HG03097 (cell line): ENCODE measurements around the gene SGCB.

ENCODE experiments used
- ATAC-seq: cut with Tn5 transposase; IDR thresholded peaks from one replicate; pipeline ENCODE4 v1.9.1; 2021; ENCODE audit not compliant: unreplicated experiment, low FRiP score

The SGCB gene

GRCh38 chr4:52028970-52029369 is 9.1 kb downstream of the SGCB start:
- no peak for ATAC-seq

- no peak for ATAC-seq
These were observed 18.0 kb downstream of the SGCB start, which contains the start of gene LRRC66 for GRCh38 chr4:52019936-52020657. LRRC66 (minus strand) TSS chr4:52020363; CDS start chr4:52017613, 2,750 bp downstream.

- ATAC-seq, result no peak
These were observed 20.3 kb downstream of the SGCB start for GRCh38 chr4:52017814-52018213.

- no peak for ATAC-seq
These were observed 21.1 kb downstream of the SGCB start for GRCh38 chr4:52016981-52017380.

- ATAC-seq, result no peak
These were observed 22.7 kb downstream of the SGCB start for GRCh38 chr4:52015366-52015765.

- no peak for ATAC-seq
These were observed 23.2 kb downstream of the SGCB start for GRCh38 chr4:52014903-52015302.

- no peak for ATAC-seq
These were observed 25.4 kb downstream of the SGCB start for GRCh38 chr4:52012651-52013050.

GRCh38 chr4:52010986-52011385 is 27.1 kb downstream of the SGCB start:
- ATAC-seq, result no peak

GRCh38 chr4:52006887-52007286 is 31.2 kb downstream of the SGCB start:
- no peak for ATAC-seq

GRCh38 chr4:52005604-52006273 is 32.4 kb downstream of the SGCB start:
- ATAC-seq, result no peak

- no peak for ATAC-seq
These were observed 33.7 kb downstream of the SGCB start for GRCh38 chr4:52004414-52004813.

GRCh38 chr4:52001616-52002015 is 36.5 kb downstream of the SGCB start:
- ATAC-seq, result no peak

- ATAC-seq, result no peak
These were observed 38.8 kb downstream of the SGCB start for GRCh38 chr4:51999250-51999649.

GRCh38 chr4:51998837-51999236 is 39.3 kb downstream of the SGCB start:
- no peak for ATAC-seq

- ATAC-seq, result no peak
These were observed 40.5 kb downstream of the SGCB start for GRCh38 chr4:51997647-51998046.

GRCh38 chr4:51995647-51996220 is 42.4 kb downstream of the SGCB start:
- no peak for ATAC-seq
